PC-3 (cell line): Measurements from ENCODE around the gene FLCN. TPM values are rescaled to one million over a fixed set of nuclear protein-coding genes. Genes with fewer than 3 reads are reported as not detected.

ENCODE experiments used
- ATAC-seq: fragments of 200-7000 bp; cut with Tn5 transposase; 2 replicates; pipeline ENCODE4 v1.9.1; 2020; ENCODE audit warnings: mild to moderate bottlenecking, moderate library complexity
- BruUV-seq: library from RNA; stranded (reverse); fragments of 400-500 nt; replicated peaks from 2 replicates; lab custom pipeline; 2021; lab: Mats Ljungman, UMichigan
- CTCF ChIA-PET: fragments of 300-600 bp; sonication (Branson Sonifier 250); formaldehyde crosslinking; loops from one replicate; lab custom pipeline; 2022; ENCODE audit warnings: antibody characterized with exemption; lab: Charles Lee
- POLR2A ChIA-PET: fragments of 300-600 bp; sonication (Branson Sonifier 250); formaldehyde crosslinking; loops from one replicate; lab custom pipeline; 2022; ENCODE audit warnings: antibody characterized with exemption; ENCODE audit not compliant: unreplicated experiment; lab: Charles Lee
- DNase-seq: peaks from one replicate; pipeline ENCODE4 v3.0.0-alpha.2; 2015
- H2AFZ ChIP-seq: fragments of 300-600 bp; sonication (generic); 2 replicates; pipeline ENCODE4 v1.6.0; 2016; ENCODE audit warnings: antibody characterized with exemption, low read length
- H3F3A ChIP-seq: fragments of 300-600 bp; sonication (generic); one replicate; pipeline ENCODE4 v1.6.0; 2017; ENCODE audit warnings: antibody characterized with exemption, low read length, control low read depth, mild to moderate bottlenecking; ENCODE audit not compliant: unreplicated experiment
- H3K27ac ChIP-seq: fragments of 300-600 bp; sonication (generic); 2 replicates; pipeline ENCODE4 v1.5.1; 2016; ENCODE audit warnings: mild to moderate bottlenecking, low read length
- H3K27me3 ChIP-seq: fragments of 300-600 bp; sonication (generic); 2 replicates; pipeline ENCODE4 v1.6.1; 2016; ENCODE audit warnings: low read length, mixed read lengths
- H3K36me3 ChIP-seq: fragments of 300-600 bp; sonication (generic); 2 replicates; pipeline ENCODE4 v1.6.1; 2016; ENCODE audit warnings: low read depth, mixed run types, low read length, mixed read lengths
- H3K4me1 ChIP-seq: fragments of 300-600 bp; sonication (generic); 2 replicates; pipeline ENCODE4 v1.5.1; 2016; ENCODE audit warnings: low read length; ENCODE audit not compliant: insufficient read depth
- H3K4me2 ChIP-seq: fragments of 300-600 bp; sonication (generic); 2 replicates; pipeline ENCODE4 v1.6.0; 2016; ENCODE audit warnings: low read length
- H3K4me3 ChIP-seq: fragments of 300-600 bp; sonication (generic); 2 replicates; pipeline ENCODE4 v1.5.1; 2016; ENCODE audit warnings: mild to moderate bottlenecking, low read length, mixed read lengths
- H3K79me2 ChIP-seq: fragments of 300-600 bp; sonication (generic); 2 replicates; pipeline ENCODE4 v1.6.1; 2017; ENCODE audit warnings: low read length, mixed read lengths
- H3K9ac ChIP-seq: fragments of 300-600 bp; sonication (generic); 2 replicates; pipeline ENCODE4 v1.6.0; 2016; ENCODE audit warnings: mild to moderate bottlenecking, low read length
- H3K9me2 ChIP-seq: fragments of 300-600 bp; sonication (generic); replicated peaks from 2 replicates; pipeline ENCODE4 v1.6.1; 2016; ENCODE audit warnings: mixed run types, low read length, mixed read lengths
- H3K9me3 ChIP-seq: fragments of 300-600 bp; sonication (generic); 2 replicates; pipeline ENCODE4 v1.6.1; 2016; ENCODE audit warnings: low read length, mixed read lengths
- H4K20me1 ChIP-seq: fragments of 300-600 bp; sonication (generic); 2 replicates; pipeline ENCODE4 v1.6.1; 2016; ENCODE audit warnings: low read length, mixed read lengths
- CTCF ChIP-seq: fragments of 300-600 bp; sonication (generic); conservative IDR thresholded peaks from 2 replicates; pipeline ENCODE4 v1.5.1; 2017; ENCODE audit warnings: antibody characterized with exemption, low read depth, mild to moderate bottlenecking, low read length
- EZH2 ChIP-seq: fragments of 300-600 bp; sonication (generic); IDR thresholded peaks from one replicate; pipeline ENCODE4 v1.6.1; 2017; ENCODE audit warnings: antibody characterized with exemption, mild to moderate bottlenecking, low read length; ENCODE audit not compliant: unreplicated experiment
- EZH2phosphoT487 ChIP-seq: fragments of 300-600 bp; sonication (generic); IDR thresholded peaks from 2 replicates; pipeline ENCODE4 v1.6.1; 2018; ENCODE audit warnings: mild to moderate bottlenecking, antibody characterized with exemption, low read length, borderline replicate concordance
- intact Hi-C: fragments of 100-400 bp; cut with micrococcal nuclease; formaldehyde crosslinking; loops from 2 replicates; pipeline ENCODE4 v1.9.0; 2023
- total RNA-seq: library from RNA; depleted of rRNA; stranded (reverse); fragments of >200 nt; gene quantifications from 2 replicates; pipeline ENCODE4 v1.2.3, GENCODE V29; 2014

The FLCN gene
- total RNA-seq, 1 experiment from 2014 or later: 30.8 TPM

- no peak overlapping the region for H3K9ac ChIP-seq
- BruUV-seq: TSS peak; percentile 0
- peaks cover 4% of the 10 kb centered on the region for H3F3A ChIP-seq
- no peak for DNase-seq
- no peak for ATAC-seq
- no peak overlapping the region for H3K4me2 ChIP-seq
- no peaks in the 10 kb centered on the region for H3K27me3 ChIP-seq
- no peaks in the 10 kb centered on the region for H3K9me3 ChIP-seq
- H3K4me1 ChIP-seq: no peaks in the 10 kb centered on the region; the same call in 1 of the 2 replicates
- H3K4me3 ChIP-seq: no peak overlapping the region
- no peak overlapping the region for H3K27ac ChIP-seq
- TF ChIP-seq EZH2: no peak
- no peak for TF ChIP-seq EZH2phosphoT487
- no peak for TF ChIP-seq CTCF
- ChIA-PET CTCF (no interaction called here), POLR2A (no interaction called here)
- H4K20me1 ChIP-seq: no peaks in the 10 kb centered on the region
- H3K79me2 ChIP-seq: no peaks in the 10 kb centered on the region
- no peak overlapping the region for H2AFZ ChIP-seq
- intact Hi-C loops: no loop called here
- H3K9me2 ChIP-seq: no peaks in the 10 kb centered on the region
- peaks cover 31% of the 10 kb centered on the region for H3K36me3 ChIP-seq
Measured at GRCh38 chr17:17191961-17192381, 45.0 kb downstream of the FLCN start.

DNA sequence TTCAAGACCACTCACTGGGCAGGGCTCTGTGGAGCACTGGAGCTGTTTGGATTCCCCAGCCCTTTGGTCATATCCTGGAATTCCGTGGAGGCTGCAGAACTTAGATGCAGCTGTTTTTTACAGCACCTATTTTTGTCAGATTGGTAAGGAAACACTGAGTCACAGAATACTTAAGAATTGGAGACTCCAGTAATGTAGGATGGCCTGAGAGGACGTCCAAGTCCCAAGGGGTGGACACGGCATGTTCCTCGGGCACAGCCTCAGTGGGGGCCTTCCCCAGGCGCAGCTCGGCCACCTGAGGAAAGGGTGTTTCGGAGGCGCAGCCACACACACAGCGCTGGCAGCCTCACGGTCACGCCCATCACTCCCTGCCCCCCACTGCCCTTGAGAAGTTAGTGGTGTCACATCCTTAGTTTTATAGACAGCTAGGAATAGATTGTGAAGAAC, 45.6 kb downstream of the FLCN start:
- Histone ChIP-seq H3K36me3 (peaks cover 36% of the 10 kb centered on the region), H3K27me3 (no peaks in the 10 kb centered on the region), H3K79me2 (no peaks in the 10 kb centered on the region), H3K4me3 (no peak overlapping the region), H3K4me2 (no peak overlapping the region), H3K9ac (no peak overlapping the region), H3F3A (peaks cover 4% of the 10 kb centered on the region), H4K20me1 (no peaks in the 10 kb centered on the region), H3K4me1 (peaks cover under 1% of the 10 kb centered on the region; the same call in 1 of the 2 replicates), H2AFZ (no peak overlapping the region), H3K27ac (no peak overlapping the region), H3K9me3 (no peaks in the 10 kb centered on the region), H3K9me2 (no peaks in the 10 kb centered on the region)
- intact Hi-C loops: no loop called here
- ChIA-PET CTCF (no interaction called here), POLR2A (no interaction called here)
- TF ChIP-seq CTCF: no peak
- TF ChIP-seq EZH2phosphoT487: no peak
- TF ChIP-seq EZH2: no peak
- peak; percentile 12; the same call in 1 of the 2 replicates for ATAC-seq
- no peak for DNase-seq
- BruUV-seq: no TSS peak

- ATAC-seq: no peak
- TF ChIP-seq EZH2 (no peak), CTCF (no peak), EZH2phosphoT487 (no peak)
- no peaks in the 10 kb centered on the region for H3K9me3 ChIP-seq
- peaks cover 12% of the 10 kb centered on the region for H3K4me1 ChIP-seq
- no TSS peak for BruUV-seq
- H3K36me3 ChIP-seq: peaks cover 45% of the 10 kb centered on the region
- no peak overlapping the region for H2AFZ ChIP-seq
- intact Hi-C loops: no loop called here
- no peaks in the 10 kb centered on the region for H3K27me3 ChIP-seq
- H3K4me2 ChIP-seq: no peak overlapping the region
- CTCF ChIA-PET: no interaction called here
- no peak overlapping the region for H3K9ac ChIP-seq
- POLR2A ChIA-PET: no interaction called here
- no peak for DNase-seq
- no peak overlapping the region for H3K27ac ChIP-seq
- H3F3A ChIP-seq: peaks cover 4% of the 10 kb centered on the region
- no peaks in the 10 kb centered on the region for H3K79me2 ChIP-seq
- no peaks in the 10 kb centered on the region for H3K9me2 ChIP-seq
- H3K4me3 ChIP-seq: no peak overlapping the region
- H4K20me1 ChIP-seq: 0 out of 2 replicates have a peak, but pooled peaks cover 6% of the 10 kb centered on the region
Measured at GRCh38 chr17:17190188-17190587, 46.8 kb downstream of the FLCN start.
